Thyroid gland (tissue), 4 donors: ENCODE data around the gene PLCL1.

Source experiments
- CTCF ChIP-seq, 6 experiments: fragments of 200-600 bp in 3 of 6; fragments of 450-650 bp in 3 of 6; sonication (generic) in 3 of 6; IDR thresholded peaks; one replicate each; pipeline ENCODE4 v1.5.1; 2016 to 2019; ENCODE audit warnings: antibody characterized with exemption in 6 of 6, mild to moderate bottlenecking in 2 of 6, inconsistent platforms in 1 of 6, moderate library complexity in 1 of 6
- POLR2A ChIP-seq, 2 donors: fragments of 450-650 bp; IDR thresholded peaks; one replicate each; pipeline ENCODE4 v1.6.1; 2017; ENCODE audit warnings: antibody characterized with exemption in 2 of 2, mild to moderate bottlenecking in 2 of 2, moderate library complexity in 1 of 2

GRCh38 chr2:197946562-197946961 lies 142.2 kb downstream of the PLCL1 start:
- TF ChIP-seq CTCF (IDR thresholded peaks at IDR 0.05) (no peak), POLR2A (IDR thresholded peaks at IDR 0.05) (no peak)
